ENCODE results near the gene HSCB. TPM values are rescaled to one million over a fixed set of nuclear protein-coding genes. Genes with fewer than 3 reads are reported as not detected.

The HSCB gene
- total RNA-seq, 2 experiments from 2014 or later = 8.9 to 10.6 TPM

GRCh38 chr22:28774378-28774777, 32.5 kb downstream of the HSCB start:
- peaks cover 33% of the 10 kb centered on the region for H3K36me3 Mint-ChIP-seq (ENCODE audit: low read depth)
- peaks cover 25% of the 10 kb centered on the region for H3K4me1 Mint-ChIP-seq
- no peak for DNase-seq
- POLR2A ChIA-PET = no interaction called here
- H3K27me3 Mint-ChIP-seq = no peaks in the 10 kb centered on the region
- H3K4me3 Mint-ChIP-seq = peak overlapping the region; percentile 94
- peaks cover 4% of the 10 kb centered on the region for H3K9me3 Mint-ChIP-seq
- H3K27ac Mint-ChIP-seq = peak overlapping the region; percentile 46
- CTCF ChIA-PET = interaction anchor here (0.7 to 3.0 kb wide), 5 partner anchors 10 to 688 kb away, joined by 3 to 10 read pairs (median 3); no protein-coding TSS in a partner anchor

GRCh38 chr22:28779833-28780232, 38.0 kb downstream of the HSCB start:
- ChIA-PET POLR2A (no interaction called here), CTCF (interaction anchor here (0.7 kb wide), 1 partner anchor 172 kb away, joined by 3 read pairs; no protein-coding TSS in a partner anchor)
- no peak for DNase-seq
- H3K9me3 Mint-ChIP-seq = no peaks in the 10 kb centered on the region
- no peak overlapping the region for H3K27ac Mint-ChIP-seq
- no peak overlapping the region for H3K4me3 Mint-ChIP-seq
- peaks cover 26% of the 10 kb centered on the region for H3K4me1 Mint-ChIP-seq
- peaks cover 47% of the 10 kb centered on the region for H3K36me3 Mint-ChIP-seq (ENCODE audit: low read depth)
- no peaks in the 10 kb centered on the region for H3K27me3 Mint-ChIP-seq

- no peak for DNase-seq
- H3K36me3 Mint-ChIP-seq (ENCODE audit: low read depth) = peaks cover 50% of the 10 kb centered on the region
- H3K4me3 Mint-ChIP-seq = no peak overlapping the region
- POLR2A ChIA-PET = no interaction called here
- H3K27me3 Mint-ChIP-seq = no peaks in the 10 kb centered on the region
- no peaks in the 10 kb centered on the region for H3K9me3 Mint-ChIP-seq
- peaks cover 24% of the 10 kb centered on the region for H3K4me1 Mint-ChIP-seq
- H3K27ac Mint-ChIP-seq = no peak overlapping the region
- CTCF ChIA-PET = no interaction called here
Observed at GRCh38 chr22:28780296-28780695, 38.5 kb downstream of the HSCB start.

GRCh38 chr22:28783786-28784671, 42.2 kb downstream of the HSCB start:
- H3K9me3 Mint-ChIP-seq = no peaks in the 10 kb centered on the region
- no peaks in the 10 kb centered on the region for H3K27me3 Mint-ChIP-seq
- H3K27ac Mint-ChIP-seq = no peak overlapping the region
- peaks cover 49% of the 10 kb centered on the region for H3K36me3 Mint-ChIP-seq (ENCODE audit: low read depth)
- H3K4me3 Mint-ChIP-seq = no peak overlapping the region
- H3K4me1 Mint-ChIP-seq = peaks cover 14% of the 10 kb centered on the region
- CTCF ChIA-PET = interaction anchor here (0.9 to 2.2 kb wide), 4 partner anchors 11 to 17 kb away, joined by 3 to 10 read pairs (median 4); partner anchors contain the start of genes CCDC117 and XBP1
- DNase-seq = no peak
- POLR2A ChIA-PET = no interaction called here

GRCh38 chr22:28788601-28789000, 46.8 kb downstream of the HSCB start:
- Mint-ChIP-seq H3K4me3 (no peak overlapping the region), H3K27ac (no peak overlapping the region), H3K9me3 (no peaks in the 10 kb centered on the region), H3K4me1 (peaks cover 30% of the 10 kb centered on the region), H3K27me3 (no peaks in the 10 kb centered on the region), H3K36me3 (ENCODE audit: low read depth) (peaks cover 51% of the 10 kb centered on the region)
- ChIA-PET CTCF (interaction anchor here (0.8 to 3.3 kb wide), 3 partner anchors 9 to 41 kb away, joined by 3 to 13 read pairs (median 10); no protein-coding TSS in a partner anchor), POLR2A (no interaction called here)
- DNase-seq = no peak

- CTCF ChIA-PET = interaction anchor here (0.6 to 2.6 kb wide), 8 partner anchors 7 to 629 kb away, joined by 3 to 10 read pairs (median 3); no protein-coding TSS in a partner anchor
- Mint-ChIP-seq H3K36me3 (ENCODE audit: low read depth) (peaks cover 55% of the 10 kb centered on the region), H3K9me3 (no peaks in the 10 kb centered on the region), H3K27ac (no peak overlapping the region), H3K4me3 (no peak overlapping the region), H3K27me3 (no peaks in the 10 kb centered on the region), H3K4me1 (peaks cover 53% of the 10 kb centered on the region)
- DNase-seq = no peak
- POLR2A ChIA-PET = interaction anchor here (0.6 kb wide), 1 partner anchor 118 kb away, joined by 4 read pairs; no protein-coding TSS in a partner anchor
Observed at GRCh38 chr22:28791124-28791523, 49.3 kb downstream of the HSCB start.

GRCh38 chr22:28791841-28792490, 50.1 kb downstream of the HSCB start:
- peaks cover 57% of the 10 kb centered on the region for H3K36me3 Mint-ChIP-seq (ENCODE audit: low read depth)
- no peak overlapping the region for H3K4me3 Mint-ChIP-seq
- H3K27ac Mint-ChIP-seq = peak overlapping the region; percentile 76
- H3K27me3 Mint-ChIP-seq = no peaks in the 10 kb centered on the region
- H3K9me3 Mint-ChIP-seq = no peaks in the 10 kb centered on the region
- peaks cover 61% of the 10 kb centered on the region for H3K4me1 Mint-ChIP-seq
- CTCF ChIA-PET = interaction anchor here (0.6 to 1.3 kb wide), 4 partner anchors 19 to 281 kb away, joined by 3 to 4 read pairs (median 3); partner anchors contain the start of gene KREMEN1
- POLR2A ChIA-PET = no interaction called here
- DNase-seq = no peak

GRCh38 chr22:28792491-28793383, 50.9 kb downstream of the HSCB start:
- CTCF ChIA-PET = interaction anchor here (0.6 to 0.7 kb wide), 3 partner anchors 76 to 382 kb away, joined by 3 to 4 read pairs (median 3); partner anchors contain the start of gene KREMEN1
- peaks cover 61% of the 10 kb centered on the region for H3K36me3 Mint-ChIP-seq (ENCODE audit: low read depth)
- no peak overlapping the region for H3K4me3 Mint-ChIP-seq
- POLR2A ChIA-PET = no interaction called here
- H3K27ac Mint-ChIP-seq = peak overlapping the region; percentile 76
- no peak for DNase-seq
- peaks cover 65% of the 10 kb centered on the region for H3K4me1 Mint-ChIP-seq
- H3K9me3 Mint-ChIP-seq = no peaks in the 10 kb centered on the region
- no peaks in the 10 kb centered on the region for H3K27me3 Mint-ChIP-seq

GRCh38 chr22:28793976-28794584, 52.2 kb downstream of the HSCB start:
- Mint-ChIP-seq H3K27ac (no peak overlapping the region), H3K36me3 (ENCODE audit: low read depth) (peaks cover 72% of the 10 kb centered on the region), H3K4me3 (no peak overlapping the region), H3K9me3 (no peaks in the 10 kb centered on the region), H3K27me3 (no peaks in the 10 kb centered on the region), H3K4me1 (peaks cover 72% of the 10 kb centered on the region)
- ChIA-PET CTCF (interaction anchor here (0.7 to 1.0 kb wide), 3 partner anchors 35 to 380 kb away, joined by 3 to 5 read pairs (median 3); no protein-coding TSS in a partner anchor), POLR2A (no interaction called here)
- DNase-seq = no peak

GRCh38 chr22:28795071-28795693, 53.3 kb downstream of the HSCB start:
- ChIA-PET POLR2A (no interaction called here), CTCF (interaction anchor here (0.9 to 2.7 kb wide), 7 partner anchors 9 to 43 kb away, joined by 3 to 9 read pairs (median 4); no protein-coding TSS in a partner anchor)
- H3K36me3 Mint-ChIP-seq (ENCODE audit: low read depth) = peaks cover 72% of the 10 kb centered on the region

More at GRCh38 chr22:28795071-28795693, 53.3 kb downstream of the HSCB start:
- no peak overlapping the region for H3K4me3 Mint-ChIP-seq
- no peaks in the 10 kb centered on the region for H3K27me3 Mint-ChIP-seq
- no peak for DNase-seq
- peaks cover 72% of the 10 kb centered on the region for H3K4me1 Mint-ChIP-seq
- H3K27ac Mint-ChIP-seq = no peak overlapping the region
- no peaks in the 10 kb centered on the region for H3K9me3 Mint-ChIP-seq

Data from activated CD4-positive, alpha-beta T cell treated with anti-CD3 and anti-CD28 coated beads, Interleukin-2, amount 10 ng/mL, durations not matched to agents 7 days and 5 days (primary cell).